Tibial artery (tissue), 4 donors: ENCODE measurements around the gene ZNF268.

Experiments used
- DNase-seq, 2 donors: peaks; one replicate each; pipeline ENCODE4 v3.0.0-alpha.2; 2019
- H3K27ac ChIP-seq, 2 donors: fragments of 200-600 bp; sonication (generic) in 1 of 2; 1 replicate in 1 of 2; 2 replicates in 1 of 2; pipeline ENCODE4 v1.5.1; 2018 to 2019; ENCODE audit warnings: mild to moderate bottlenecking in 1 of 2
- H3K27me3 ChIP-seq, 2 donors: fragments of 200-600 bp; sonication (generic) in 1 of 2; one replicate each; pipeline versions ENCODE4 v1.5.1 to v1.6.0; 2016 to 2019
- H3K36me3 ChIP-seq, 3 donors: fragments of 200-600 bp; sonication (generic) in 2 of 3; one replicate each; pipeline ENCODE4 v1.5.1; 2016 to 2019; ENCODE audit warnings: mild to moderate bottlenecking in 2 of 3
- H3K4me1 ChIP-seq, 4 donors: fragments of 200-600 bp; sonication (generic) in 2 of 4; 1 replicate in 3 of 4; 2 replicates in 1 of 4; pipeline ENCODE4 v1.5.1; 2016 to 2019
- H3K4me3 ChIP-seq, 2 donors: fragments of 200-600 bp; sonication (generic) in 1 of 2; 1 replicate in 1 of 2; 2 replicates in 1 of 2; pipeline ENCODE4 v1.5.1; 2018 to 2019; ENCODE audit warnings: mild to moderate bottlenecking in 2 of 2
- H3K9me3 ChIP-seq, 3 donors: fragments of 200-600 bp; sonication (generic) in 1 of 3; one replicate each; pipeline ENCODE4 v1.5.1; 2016 to 2019
- intact Hi-C: fragments of 100-400 bp; cut with DNase I; formaldehyde crosslinking; loops from one replicate; pipeline ENCODE4 v1.15.0; 2023; ENCODE audit warnings: low total_unique reads
- TF ChIP-seq, protein P1 (sequence below), 2 experiments: fragments of 200-600 bp in 1 of 2; fragments of 450-650 bp in 1 of 2; IDR thresholded peaks; one replicate each; pipeline ENCODE4 v1.5.1; 2017 to 2019; ENCODE audit warnings: antibody characterized with exemption in 2 of 2, mild to moderate bottlenecking in 1 of 2, moderate library complexity in 1 of 2

Gene ZNF268

DNA sequence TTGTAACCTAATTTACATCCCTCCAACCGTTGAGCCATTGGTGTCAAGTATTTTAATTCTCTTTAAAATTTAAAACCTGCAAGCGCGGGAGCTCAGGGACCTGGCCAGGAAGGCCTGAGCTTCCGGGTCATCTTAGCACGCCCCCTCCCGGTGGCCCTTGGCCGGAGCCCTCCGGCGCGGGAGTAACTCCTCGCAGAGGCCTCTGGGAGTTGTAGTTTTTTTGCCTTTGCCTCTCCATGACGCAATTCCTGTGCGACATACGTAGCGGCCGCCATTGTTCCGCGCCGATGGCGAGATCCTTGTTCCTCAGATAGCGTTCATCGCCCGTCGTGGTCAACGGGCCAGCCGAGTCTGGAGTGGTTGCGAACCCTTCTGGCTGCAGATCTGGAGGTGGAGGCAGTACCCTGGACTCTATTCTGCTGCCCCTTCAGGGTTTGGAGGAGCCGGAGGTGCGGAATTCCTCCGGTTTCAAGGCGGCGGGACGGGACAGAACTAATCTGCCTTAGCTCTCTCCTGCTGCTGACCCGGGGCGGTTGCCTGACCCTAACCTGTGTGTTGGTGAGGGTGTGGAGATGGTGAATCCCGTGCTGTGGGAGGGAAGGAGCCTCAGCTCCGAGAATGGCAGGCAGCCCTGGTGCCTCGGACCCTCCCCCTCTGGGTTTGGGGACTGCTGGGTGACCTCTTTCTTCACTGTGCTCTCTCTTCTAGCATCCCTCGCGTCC is at the start of gene ZNF268:
Gene ZNF268, plus strand, starts transcription at position 258 of the 722 bp plus-strand sequence. CDS start 503 bp downstream, outside the sequence.
- Histone ChIP-seq H3K27me3 (no peaks in the 10 kb centered on the region), H3K9me3 (peaks cover 0 to 60% (median 24%) of the 10 kb centered on the region in 3 donors), H3K4me3 (peak within 1 kb of the TSS; percentile 72 to 94), H3K27ac (peak within 1 kb of the TSS; percentile 70 to 72), H3K4me1 (peaks cover 0 to 12% (median 10%) of the 10 kb centered on the region in 4 donors), H3K36me3 (peaks cover 35 to 38% (median 37%) of the 10 kb centered on the region in 3 donors)
- TF ChIP-seq, protein P1, sequence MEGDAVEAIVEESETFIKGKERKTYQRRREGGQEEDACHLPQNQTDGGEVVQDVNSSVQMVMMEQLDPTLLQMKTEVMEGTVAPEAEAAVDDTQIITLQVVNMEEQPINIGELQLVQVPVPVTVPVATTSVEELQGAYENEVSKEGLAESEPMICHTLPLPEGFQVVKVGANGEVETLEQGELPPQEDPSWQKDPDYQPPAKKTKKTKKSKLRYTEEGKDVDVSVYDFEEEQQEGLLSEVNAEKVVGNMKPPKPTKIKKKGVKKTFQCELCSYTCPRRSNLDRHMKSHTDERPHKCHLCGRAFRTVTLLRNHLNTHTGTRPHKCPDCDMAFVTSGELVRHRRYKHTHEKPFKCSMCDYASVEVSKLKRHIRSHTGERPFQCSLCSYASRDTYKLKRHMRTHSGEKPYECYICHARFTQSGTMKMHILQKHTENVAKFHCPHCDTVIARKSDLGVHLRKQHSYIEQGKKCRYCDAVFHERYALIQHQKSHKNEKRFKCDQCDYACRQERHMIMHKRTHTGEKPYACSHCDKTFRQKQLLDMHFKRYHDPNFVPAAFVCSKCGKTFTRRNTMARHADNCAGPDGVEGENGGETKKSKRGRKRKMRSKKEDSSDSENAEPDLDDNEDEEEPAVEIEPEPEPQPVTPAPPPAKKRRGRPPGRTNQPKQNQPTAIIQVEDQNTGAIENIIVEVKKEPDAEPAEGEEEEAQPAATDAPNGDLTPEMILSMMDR (IDR thresholded peaks at IDR 0.05): peak; percentile 53 to 65
- peak; percentile 78 to 91 for DNase-seq
- intact Hi-C loops: no loop called here

DNA sequence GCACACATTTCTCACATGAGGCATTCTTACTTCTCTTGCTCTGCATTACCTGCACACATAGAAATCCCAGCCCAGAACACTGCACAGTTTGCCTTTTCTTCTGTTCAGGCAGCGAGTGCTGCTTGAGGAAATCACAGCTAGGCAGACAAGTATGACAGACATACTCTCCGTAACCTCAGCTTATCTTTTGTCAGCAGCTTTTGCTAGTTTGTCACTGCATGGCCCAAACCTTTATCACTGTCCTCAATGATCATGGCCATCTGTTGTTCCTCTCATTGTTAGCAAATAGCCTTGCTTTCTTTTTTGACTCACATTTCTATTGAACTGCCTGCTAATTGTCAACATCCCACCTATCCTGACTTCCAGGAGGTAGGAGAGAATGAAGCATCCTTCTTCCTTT is 45.5 kb upstream of the ZNF268 start:
- H3K36me3 ChIP-seq: peaks cover 85 to 87% (median 86%) of the 10 kb centered on the region in 3 donors
- intact Hi-C loops: no loop called here
- no peaks in the 10 kb centered on the region for H3K27me3 ChIP-seq
- no peak for DNase-seq
- H3K27ac ChIP-seq: no peak overlapping the region
- H3K4me3 ChIP-seq: no peak overlapping the region
- peaks cover 0 to 5% (median 2%) of the 10 kb centered on the region in 4 donors for H3K4me1 ChIP-seq
- peaks cover 0 to 92% (median 75%) of the 10 kb centered on the region in 3 donors for H3K9me3 ChIP-seq
- TF ChIP-seq, protein P1 (IDR thresholded peaks at IDR 0.05): no peak

DNA sequence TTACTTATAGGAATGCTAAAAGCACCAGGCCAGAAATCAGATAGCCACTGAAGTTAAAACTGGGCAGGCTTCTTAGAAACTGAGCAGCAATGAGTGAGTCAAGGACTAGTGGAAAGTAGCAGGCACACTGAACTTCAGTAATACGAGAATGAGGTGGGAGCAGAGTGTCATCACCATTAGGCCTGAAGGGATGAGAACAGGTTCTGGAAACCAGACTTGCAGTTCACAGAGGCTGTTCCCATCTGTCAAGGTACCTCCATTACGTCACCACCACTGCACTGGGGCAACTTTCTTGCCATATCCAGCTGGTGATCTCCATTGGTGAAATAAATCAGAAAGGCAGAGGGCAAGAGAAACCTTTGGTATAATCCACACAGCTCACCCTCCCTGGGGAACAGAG is 35.3 kb upstream of the ZNF268 start:
- peaks cover 90 to 100% (median 100%) of the 10 kb centered on the region in 3 donors for H3K36me3 ChIP-seq
- H3K4me1 ChIP-seq: no peaks in the 10 kb centered on the region
- H3K4me3 ChIP-seq: no peak overlapping the region
- DNase-seq: no peak
- H3K9me3 ChIP-seq: peaks cover 8 to 100% (median 78%) of the 10 kb centered on the region in 3 donors
- TF ChIP-seq, protein P1 (IDR thresholded peaks at IDR 0.05): no peak
- intact Hi-C loops: no loop called here
- H3K27me3 ChIP-seq: no peaks in the 10 kb centered on the region
- H3K27ac ChIP-seq: no peak overlapping the region

DNA sequence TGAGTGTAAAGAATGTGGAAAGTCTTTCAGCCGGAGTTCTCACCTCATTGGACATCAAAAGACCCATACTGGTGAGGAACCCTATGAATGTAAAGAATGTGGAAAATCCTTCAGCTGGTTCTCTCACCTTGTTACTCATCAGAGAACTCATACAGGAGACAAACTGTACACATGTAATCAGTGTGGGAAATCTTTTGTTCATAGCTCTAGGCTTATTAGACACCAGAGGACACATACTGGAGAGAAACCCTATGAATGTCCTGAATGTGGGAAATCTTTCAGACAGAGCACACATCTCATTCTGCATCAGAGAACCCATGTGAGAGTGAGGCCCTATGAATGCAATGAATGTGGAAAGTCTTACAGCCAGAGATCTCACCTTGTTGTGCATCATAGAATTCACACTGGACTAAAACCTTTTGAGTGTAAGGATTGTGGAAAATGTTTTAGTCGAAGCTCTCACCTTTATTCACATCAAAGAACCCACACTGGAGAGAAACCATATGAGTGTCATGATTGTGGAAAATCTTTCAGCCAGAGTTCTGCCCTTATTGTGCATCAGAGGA is 25.1 kb upstream of the ZNF268 start:
- H3K4me3 ChIP-seq: no peak overlapping the region
- no peak for DNase-seq
- H3K36me3 ChIP-seq: peaks cover 87 to 93% (median 89%) of the 10 kb centered on the region in 3 donors
- intact Hi-C loops: no loop called here
- H3K27ac ChIP-seq: no peak overlapping the region
- TF ChIP-seq, protein P1 (IDR thresholded peaks at IDR 0.05): no peak
- peaks cover 13 to 100% (median 92%) of the 10 kb centered on the region in 3 donors for H3K9me3 ChIP-seq
- H3K4me1 ChIP-seq: no peaks in the 10 kb centered on the region
- H3K27me3 ChIP-seq: no peaks in the 10 kb centered on the region

DNA sequence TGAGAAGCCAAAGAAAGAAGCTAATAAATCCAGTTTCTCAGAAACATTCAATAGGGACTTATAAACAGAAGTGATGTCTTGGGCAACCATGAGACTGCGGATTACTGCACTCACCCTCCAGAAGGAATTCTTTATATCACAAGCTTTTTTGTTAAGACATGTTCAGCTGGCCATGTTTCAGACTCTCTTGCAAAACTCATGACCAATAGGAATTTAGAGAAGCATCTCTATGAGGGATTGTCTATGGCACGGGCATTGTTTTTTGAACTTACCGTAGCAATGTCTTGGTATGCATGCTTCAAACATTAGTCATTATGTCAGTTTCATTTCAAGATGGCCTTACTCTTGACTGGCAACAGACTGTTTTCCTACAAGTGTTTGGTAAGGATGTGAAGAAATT is 15.5 kb upstream of the ZNF268 start:
- H3K9me3 ChIP-seq: peaks cover 14 to 88% (median 82%) of the 10 kb centered on the region in 3 donors
- TF ChIP-seq, protein P1 (IDR thresholded peaks at IDR 0.05): no peak
- H3K27me3 ChIP-seq: no peaks in the 10 kb centered on the region
- no peaks in the 10 kb centered on the region for H3K4me1 ChIP-seq
- H3K27ac ChIP-seq: no peak overlapping the region
- DNase-seq: no peak
- peaks cover 0 to 5% (median 4%) of the 10 kb centered on the region in 3 donors for H3K36me3 ChIP-seq
- intact Hi-C loops: no loop called here
- H3K4me3 ChIP-seq: no peak overlapping the region
